Stimulated activated CD4-positive, alpha-beta T cell treated with anti-CD3 and anti-CD28 coated beads, Interleukin-1b, Interleukin-23, amount 100 ng/mL, for 24 hours (primary cell): ENCODE data around the gene PHLDB2.
A peak's percentile ranks its signal among the peaks of the same experiment; 100 is the strongest.

Source experiments
- DNase-seq, 4 experiments: peaks; one replicate each; pipeline ENCODE4 v3.0.0-alpha.2; 2020; ENCODE audit warnings: low read depth in 4 of 4, low spot score in 1 of 4

The PHLDB2 gene

GRCh38 chr3:111956995-111957734 lies 98.1 kb downstream of the PHLDB2 start:
- DNase-seq = no peak

- no peak for DNase-seq
Observed at GRCh38 chr3:111961461-111962164, 102.5 kb downstream of the PHLDB2 start.

- no peak for DNase-seq
Observed at GRCh38 chr3:111963424-111963823, 104.4 kb downstream of the PHLDB2 start.

GRCh38 chr3:111965484-111965883 lies 106.4 kb downstream of the PHLDB2 start:
- DNase-seq = no peak

- no peak for DNase-seq
Observed at GRCh38 chr3:111967068-111967467, 108.0 kb downstream of the PHLDB2 start.

- DNase-seq = peak; percentile 66 to 72 (median 72)
Observed at GRCh38 chr3:111967651-111968274, 108.7 kb downstream of the PHLDB2 start.

- no peak for DNase-seq
Observed at GRCh38 chr3:111968319-111969054, 109.4 kb downstream of the PHLDB2 start.

GRCh38 chr3:111970376-111970775 lies 111.3 kb downstream of the PHLDB2 start:
- no peak for DNase-seq

GRCh38 chr3:111971533-111972130 lies 112.6 kb downstream of the PHLDB2 start:
- DNase-seq = no peak

GRCh38 chr3:111972891-111973290 lies 113.8 kb downstream of the PHLDB2 start:
- DNase-seq = no peak

- DNase-seq = no peak
Observed at GRCh38 chr3:111975131-111975530, 116.1 kb downstream of the PHLDB2 start.

GRCh38 chr3:111976254-111976653 lies 117.2 kb downstream of the PHLDB2 start:
- no peak for DNase-seq

- DNase-seq = peak; percentile 92 to 98 (median 94)
Observed at GRCh38 chr3:111978583-111979433, 119.7 kb downstream of the PHLDB2 start, which contains the start of gene ABHD10. Gene ABHD10 (plus strand): TSS chr3:111979026. CDS start chr3:111979062, 36 bp downstream.

GRCh38 chr3:111979434-111980038 lies 120.5 kb downstream of the PHLDB2 start:
- no peak for DNase-seq

GRCh38 chr3:111980716-111981456 lies 121.8 kb downstream of the PHLDB2 start:
- DNase-seq = no peak

GRCh38 chr3:111981457-111981763 lies 122.3 kb downstream of the PHLDB2 start:
- no peak for DNase-seq

- DNase-seq = no peak
Observed at GRCh38 chr3:111984636-111985298, 125.7 kb downstream of the PHLDB2 start.

- no peak for DNase-seq
Observed at GRCh38 chr3:111986800-111987199, 127.7 kb downstream of the PHLDB2 start.
